ENCODE measurements around the gene MANSC1.
"Not testable (repeated sequence)": the region's sequence is repeated elsewhere in the genome, so short reads cannot be mapped to it uniquely, and the experiment has no call there.

MANSC1 gene

DNA sequence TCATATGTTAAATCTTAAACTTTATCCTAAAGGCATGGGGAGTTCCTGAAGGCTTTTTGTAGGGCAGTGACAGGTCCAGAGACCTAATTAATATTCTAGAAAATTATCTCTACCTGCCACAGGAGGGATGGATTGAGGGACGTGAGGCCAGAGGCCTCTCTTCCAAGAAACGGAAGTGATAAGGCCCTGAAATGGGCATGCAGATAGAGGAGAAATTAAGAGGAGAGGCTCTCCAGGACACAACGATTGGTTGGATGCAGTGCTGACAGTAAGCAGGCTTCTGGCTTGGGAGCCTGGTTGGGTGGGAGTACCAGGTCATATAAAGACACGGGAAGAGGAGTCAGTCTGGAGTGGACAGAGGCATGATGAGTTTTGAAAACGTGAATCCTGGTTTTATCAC lies 3.8 kb upstream of the MANSC1 start:
- DNase-seq: no peak

DNA sequence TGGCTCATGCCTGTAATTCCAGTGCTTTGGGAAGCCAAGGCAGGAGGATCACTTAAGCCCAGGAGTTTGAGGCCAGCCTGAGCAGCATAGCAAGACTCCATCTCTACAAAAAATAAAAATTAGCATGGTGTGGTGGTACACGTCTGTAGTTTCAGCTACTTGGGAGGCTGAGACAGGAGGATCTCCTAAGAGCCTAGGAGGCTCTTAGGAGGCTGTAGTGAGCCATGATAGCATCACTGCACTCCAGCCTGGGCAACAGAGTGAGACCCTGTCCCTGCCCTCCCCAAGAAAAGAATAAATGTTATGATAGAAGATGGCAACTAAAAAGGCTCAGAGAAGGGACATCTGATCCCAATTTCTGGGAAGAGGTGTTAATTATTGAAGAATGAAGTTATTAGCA lies 3.2 kb upstream of the MANSC1 start:
- H3K79me2 ChIP-seq (ENCODE audit: control insufficient read depth, insufficient read depth, low read length, poor library complexity): peaks cover 4% of the 10 kb centered on the region
- no peak overlapping the region for H4K91ac ChIP-seq (ENCODE audit: low read depth, low read length)
- H3K4me2 ChIP-seq (ENCODE audit: low read length): no peak overlapping the region
- H4K12ac ChIP-seq (ENCODE audit: low read depth, low read length): no peak overlapping the region
- H3K9ac ChIP-seq (ENCODE audit: low read length): no peak overlapping the region
- no peaks in the 10 kb centered on the region for H3K27me3 ChIP-seq (ENCODE audit: insufficient read depth, low read length)
- H3K79me1 ChIP-seq (ENCODE audit: low read length): peaks cover 11% of the 10 kb centered on the region
- no CpG with 5 or more reads among the region's 1 CpG for WGBS (ENCODE audit: extremely low coverage, insufficient coverage, insufficient read length)
- no peak overlapping the region for H2BK120ac ChIP-seq (ENCODE audit: insufficient read depth, low read length, poor library complexity)
- H4K8ac ChIP-seq (ENCODE audit: low read depth, low read length): no peak overlapping the region
- H2AFZ ChIP-seq (ENCODE audit: insufficient read depth, low read length, poor library complexity): no peak overlapping the region
- H3K36me3 ChIP-seq (ENCODE audit: control insufficient read depth in 1 of 2, insufficient read depth in 2 of 2, low read length in 2 of 2): no peaks in the 10 kb centered on the region
- H3K4ac ChIP-seq (ENCODE audit: low read depth, low read length): no peak overlapping the region
- H3K23ac ChIP-seq (ENCODE audit: low read length): no peak overlapping the region
- H3K18ac ChIP-seq (ENCODE audit: low read length): no peak overlapping the region
- H3K9me3 ChIP-seq (ENCODE audit: insufficient read depth, low read depth, low read length): peaks cover 5% of the 10 kb centered on the region
- H3K4me1 ChIP-seq (ENCODE audit: control insufficient read depth in 1 of 2, insufficient read depth in 2 of 2, low read length in 2 of 2): no peaks in the 10 kb centered on the region
- no peak overlapping the region for H3K4me3 ChIP-seq (ENCODE audit: low read depth, low read length)
- H2AK5ac ChIP-seq (ENCODE audit: low read length): no peak overlapping the region
- no peak overlapping the region for H3K27ac ChIP-seq (ENCODE audit: low read depth, low read length)
- no peak overlapping the region for H2BK5ac ChIP-seq (ENCODE audit: low read depth, low read length, poor library complexity)
- H2BK12ac ChIP-seq (ENCODE audit: low read length): no peak overlapping the region
- no peak for DNase-seq
- H3K14ac ChIP-seq (ENCODE audit: low read length): no peak overlapping the region

More for the DNA sequence above, 3.8 kb upstream of the MANSC1 start:
- Histone ChIP-seq H2BK12ac (ENCODE audit: low read length) (no peak overlapping the region), H2AK5ac (ENCODE audit: low read length) (no peak overlapping the region), H3K4me3 (ENCODE audit: low read depth, low read length) (no peak overlapping the region), H3K4ac (ENCODE audit: low read depth, low read length) (no peak overlapping the region), H3K36me3 (ENCODE audit: control insufficient read depth in 1 of 2, insufficient read depth in 2 of 2, low read length in 2 of 2) (no peaks in the 10 kb centered on the region), H4K12ac (ENCODE audit: low read depth, low read length) (no peak overlapping the region), H3K27me3 (ENCODE audit: insufficient read depth, low read length) (no peaks in the 10 kb centered on the region), H3K18ac (ENCODE audit: low read length) (no peak overlapping the region), H2AFZ (ENCODE audit: insufficient read depth, low read length, poor library complexity) (no peak overlapping the region), H3K9ac (ENCODE audit: low read length) (no peak overlapping the region), H3K79me1 (ENCODE audit: low read length) (peaks cover 11% of the 10 kb centered on the region), H4K8ac (ENCODE audit: low read depth, low read length) (no peak overlapping the region), H3K79me2 (ENCODE audit: control insufficient read depth, insufficient read depth, low read length, poor library complexity) (peaks cover 4% of the 10 kb centered on the region), H3K4me1 (ENCODE audit: control insufficient read depth in 1 of 2, insufficient read depth in 2 of 2, low read length in 2 of 2) (no peaks in the 10 kb centered on the region), H2BK120ac (ENCODE audit: insufficient read depth, low read length, poor library complexity) (no peak overlapping the region), H3K27ac (ENCODE audit: low read depth, low read length) (no peak overlapping the region), H3K23ac (ENCODE audit: low read length) (no peak overlapping the region), H4K91ac (ENCODE audit: low read depth, low read length) (no peak overlapping the region), H3K14ac (ENCODE audit: low read length) (no peak overlapping the region), H3K4me2 (ENCODE audit: low read length) (no peak overlapping the region), H3K9me3 (ENCODE audit: insufficient read depth, low read depth, low read length) (peaks cover 5% of the 10 kb centered on the region), H2BK5ac (ENCODE audit: low read depth, low read length, poor library complexity) (no peak overlapping the region)
- no CpG with 5 or more reads among the region's 5 CpGs for WGBS (ENCODE audit: extremely low coverage, insufficient coverage, insufficient read length)

DNA sequence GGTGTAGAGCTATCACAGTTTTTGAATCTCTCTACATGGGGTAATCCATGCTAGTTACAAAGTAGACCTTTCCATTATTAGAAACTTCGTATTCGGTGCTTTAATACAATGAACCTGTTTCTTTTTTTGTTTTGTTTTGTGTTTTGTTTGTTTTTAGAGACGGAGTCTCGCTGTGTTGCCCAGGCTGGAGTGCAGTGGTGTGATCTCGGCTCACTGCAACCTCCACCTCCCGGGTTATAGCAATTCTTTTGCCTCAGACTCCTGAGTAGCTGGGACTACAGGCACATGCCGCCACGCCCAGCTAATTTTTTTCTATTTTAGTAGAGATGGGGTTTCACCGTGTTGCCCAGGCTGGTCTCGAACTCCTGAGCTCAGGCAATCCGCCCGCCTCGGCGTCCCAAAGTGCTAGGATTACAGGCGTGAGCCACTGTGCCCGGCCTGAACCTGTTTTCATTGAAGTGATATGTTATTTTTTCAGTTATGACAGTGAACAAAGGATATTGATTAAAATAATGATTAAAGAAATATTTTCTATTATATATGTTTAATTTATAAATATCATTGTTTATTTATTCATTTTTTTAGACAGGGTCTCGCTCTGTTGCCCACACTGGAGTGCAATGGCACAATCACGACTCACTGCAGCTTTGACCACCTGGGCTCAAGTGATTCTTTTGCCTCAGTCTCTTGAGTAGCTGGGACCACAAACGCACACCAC lies 1.6 kb upstream of the MANSC1 start:
- DNase-seq: not testable (repeated sequence)

DNA sequence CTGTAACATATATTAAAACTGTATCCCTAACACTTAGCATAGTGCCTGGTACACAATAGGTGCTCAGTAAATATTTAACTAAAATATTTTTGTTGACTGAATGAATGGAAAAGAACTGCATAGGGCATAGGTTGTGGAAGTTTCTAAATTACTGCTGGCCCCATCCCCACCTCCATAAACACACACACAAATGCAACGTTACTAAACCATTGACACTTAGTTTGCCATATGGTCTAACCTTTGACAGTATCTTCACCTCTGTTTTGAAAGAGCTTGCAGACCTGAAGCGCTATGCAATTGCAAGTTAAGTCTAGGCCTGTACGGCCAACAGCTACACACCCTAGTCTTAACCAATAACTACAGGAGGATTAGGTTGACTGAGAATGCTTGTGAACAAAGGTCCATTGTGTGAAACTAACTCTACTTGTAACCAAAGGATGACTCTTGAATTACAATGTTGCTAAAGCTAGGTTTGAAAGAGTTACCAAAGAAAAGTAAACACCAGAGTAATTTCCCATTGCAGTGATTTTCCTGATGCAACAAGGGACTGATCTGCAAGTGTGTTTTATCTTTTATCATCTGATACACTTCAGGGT lies 924 bp upstream of the MANSC1 start:
- WGBS (ENCODE audit: extremely low coverage, insufficient coverage, insufficient read length): no CpG with 5 or more reads among the region's 3 CpGs
- H3K4ac ChIP-seq (ENCODE audit: low read depth, low read length): no peak overlapping the region
- no peak overlapping the region for H3K4me2 ChIP-seq (ENCODE audit: low read length)
- no peaks in the 10 kb centered on the region for H3K36me3 ChIP-seq (ENCODE audit: control insufficient read depth in 1 of 2, insufficient read depth in 2 of 2, low read length in 2 of 2)
- H2AFZ ChIP-seq (ENCODE audit: insufficient read depth, low read length, poor library complexity): no peak overlapping the region
- H2BK5ac ChIP-seq (ENCODE audit: low read depth, low read length, poor library complexity): no peak overlapping the region
- H3K23ac ChIP-seq (ENCODE audit: low read length): no peak overlapping the region
- H3K79me1 ChIP-seq (ENCODE audit: low read length): peaks cover 7% of the 10 kb centered on the region
- H3K9me3 ChIP-seq (ENCODE audit: insufficient read depth, low read depth, low read length): peaks cover 2% of the 10 kb centered on the region
- H3K4me3 ChIP-seq (ENCODE audit: low read depth, low read length): no peak overlapping the region
- no peak overlapping the region for H4K12ac ChIP-seq (ENCODE audit: low read depth, low read length)
- H2BK12ac ChIP-seq (ENCODE audit: low read length): no peak overlapping the region
- DNase-seq: no peak
- H4K91ac ChIP-seq (ENCODE audit: low read depth, low read length): no peak overlapping the region
- H2AK5ac ChIP-seq (ENCODE audit: low read length): no peak overlapping the region
- no peak overlapping the region for H3K27ac ChIP-seq (ENCODE audit: low read depth, low read length)
- H2BK120ac ChIP-seq (ENCODE audit: insufficient read depth, low read length, poor library complexity): no peak overlapping the region
- H3K79me2 ChIP-seq (ENCODE audit: control insufficient read depth, insufficient read depth, low read length, poor library complexity): no peaks in the 10 kb centered on the region
- H3K14ac ChIP-seq (ENCODE audit: low read length): no peak overlapping the region
- no peaks in the 10 kb centered on the region for H3K4me1 ChIP-seq (ENCODE audit: control insufficient read depth in 1 of 2, insufficient read depth in 2 of 2, low read length in 2 of 2)
- no peak overlapping the region for H3K9ac ChIP-seq (ENCODE audit: low read length)
- no peak overlapping the region for H3K18ac ChIP-seq (ENCODE audit: low read length)
- no peak overlapping the region for H4K8ac ChIP-seq (ENCODE audit: low read depth, low read length)
- no peaks in the 10 kb centered on the region for H3K27me3 ChIP-seq (ENCODE audit: insufficient read depth, low read length)

More for the DNA sequence above, 1.6 kb upstream of the MANSC1 start:
- H3K27ac ChIP-seq (ENCODE audit: low read depth, low read length); H4K8ac ChIP-seq (ENCODE audit: low read depth, low read length); H3K4ac ChIP-seq (ENCODE audit: low read depth, low read length); H4K91ac ChIP-seq (ENCODE audit: low read depth, low read length); H2AFZ ChIP-seq (ENCODE audit: insufficient read depth, low read length, poor library complexity); H3K14ac ChIP-seq (ENCODE audit: low read length); H3K27me3 ChIP-seq (ENCODE audit: insufficient read depth, low read length); H3K18ac ChIP-seq (ENCODE audit: low read length); H2BK120ac ChIP-seq (ENCODE audit: insufficient read depth, low read length, poor library complexity); H3K4me3 ChIP-seq (ENCODE audit: low read depth, low read length); H2AK5ac ChIP-seq (ENCODE audit: low read length); H3K4me2 ChIP-seq (ENCODE audit: low read length); H4K12ac ChIP-seq (ENCODE audit: low read depth, low read length); H3K79me2 ChIP-seq (ENCODE audit: control insufficient read depth, insufficient read depth, low read length, poor library complexity); H2BK5ac ChIP-seq (ENCODE audit: low read depth, low read length, poor library complexity); H3K4me1 ChIP-seq (ENCODE audit: control insufficient read depth in 1 of 2, insufficient read depth in 2 of 2, low read length in 2 of 2); H3K23ac ChIP-seq (ENCODE audit: low read length); H3K79me1 ChIP-seq (ENCODE audit: low read length); H3K36me3 ChIP-seq (ENCODE audit: control insufficient read depth in 1 of 2, insufficient read depth in 2 of 2, low read length in 2 of 2); H3K9ac ChIP-seq (ENCODE audit: low read length); H3K9me3 ChIP-seq (ENCODE audit: insufficient read depth, low read depth, low read length); H2BK12ac ChIP-seq (ENCODE audit: low read length): not testable (repeated sequence)
- WGBS (ENCODE audit: extremely low coverage, insufficient coverage, insufficient read length): no CpG with 5 or more reads among the region's 19 CpGs
